Loucy (cell line): ENCODE results near the gene CLNK.

Experiments used
- EZH2phosphoT487 ChIP-seq: fragments of 200-600 bp; IDR thresholded peaks from 2 replicates; pipeline ENCODE4 v1.6.1; 2018; ENCODE audit warnings: antibody characterized with exemption, mild to moderate bottlenecking, moderate library complexity, borderline replicate concordance
- TF ChIP-seq, protein P1 (sequence below): fragments of 200-600 bp; sonication (generic); conservative IDR thresholded peaks from 2 replicates; pipeline ENCODE4 v1.5.1; 2014; ENCODE audit warnings: mild to moderate bottlenecking, antibody characterized with exemption, low read length

DNA sequence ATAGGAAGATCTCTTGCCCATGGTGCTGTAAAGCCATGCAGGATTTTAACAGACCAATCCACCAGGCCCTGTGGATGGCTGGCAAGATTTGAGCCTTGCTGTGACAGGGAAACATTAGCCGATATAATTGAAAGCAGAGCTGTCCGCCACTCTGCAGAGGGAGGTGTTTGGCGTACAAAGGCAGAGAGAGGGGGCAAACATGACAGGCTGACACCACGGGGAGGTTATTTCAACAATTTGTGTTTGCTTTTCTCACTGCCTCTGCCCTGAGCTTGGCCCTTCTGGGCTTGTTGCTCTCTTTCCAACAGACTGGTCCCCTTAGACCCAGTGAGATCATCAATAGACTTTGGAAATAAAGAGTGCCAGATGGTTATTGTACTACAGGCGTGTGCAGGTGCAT, 59.4 kb downstream of the CLNK start:
- TF ChIP-seq, protein P1, sequence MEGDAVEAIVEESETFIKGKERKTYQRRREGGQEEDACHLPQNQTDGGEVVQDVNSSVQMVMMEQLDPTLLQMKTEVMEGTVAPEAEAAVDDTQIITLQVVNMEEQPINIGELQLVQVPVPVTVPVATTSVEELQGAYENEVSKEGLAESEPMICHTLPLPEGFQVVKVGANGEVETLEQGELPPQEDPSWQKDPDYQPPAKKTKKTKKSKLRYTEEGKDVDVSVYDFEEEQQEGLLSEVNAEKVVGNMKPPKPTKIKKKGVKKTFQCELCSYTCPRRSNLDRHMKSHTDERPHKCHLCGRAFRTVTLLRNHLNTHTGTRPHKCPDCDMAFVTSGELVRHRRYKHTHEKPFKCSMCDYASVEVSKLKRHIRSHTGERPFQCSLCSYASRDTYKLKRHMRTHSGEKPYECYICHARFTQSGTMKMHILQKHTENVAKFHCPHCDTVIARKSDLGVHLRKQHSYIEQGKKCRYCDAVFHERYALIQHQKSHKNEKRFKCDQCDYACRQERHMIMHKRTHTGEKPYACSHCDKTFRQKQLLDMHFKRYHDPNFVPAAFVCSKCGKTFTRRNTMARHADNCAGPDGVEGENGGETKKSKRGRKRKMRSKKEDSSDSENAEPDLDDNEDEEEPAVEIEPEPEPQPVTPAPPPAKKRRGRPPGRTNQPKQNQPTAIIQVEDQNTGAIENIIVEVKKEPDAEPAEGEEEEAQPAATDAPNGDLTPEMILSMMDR, result no peak
- TF ChIP-seq EZH2phosphoT487, result no peak
